Neural crest cell (in vitro differentiated cells): Measurements from ENCODE around the gene TLE5. TPM values are rescaled to one million over a fixed set of nuclear protein-coding genes. Genes with fewer than 3 reads are reported as not detected.
"Not testable (repeated sequence)": the region's sequence is repeated elsewhere in the genome, so short reads cannot be mapped to it uniquely, and the experiment has no call there.

ENCODE experiments used
- DNase-seq: peaks from one replicate; pipeline ENCODE4 v3.0.0; 2021; ENCODE audit warnings: low read depth, mixed read lengths, low spot score
- H3K27ac Mint-ChIP-seq: one replicate; pipeline ENCODE4 v1.8.0; 2021; ENCODE audit warnings: mild to moderate bottlenecking, mixed read lengths; ENCODE audit not compliant: unreplicated experiment
- H3K27me3 Mint-ChIP-seq: 2 replicates; pipeline ENCODE4 v1.8.0; 2021; ENCODE audit warnings: low read depth, mild to moderate bottlenecking, mixed read lengths
- H3K36me3 Mint-ChIP-seq: 2 replicates; pipeline ENCODE4 v1.8.0; 2021; ENCODE audit warnings: low read depth, mild to moderate bottlenecking, mixed read lengths
- H3K4me1 Mint-ChIP-seq: 2 replicates; pipeline ENCODE4 v1.8.0; 2021; ENCODE audit warnings: mixed read lengths
- H3K4me3 Mint-ChIP-seq: one replicate; pipeline ENCODE4 v1.8.0; 2021; ENCODE audit warnings: mild to moderate bottlenecking, mixed read lengths
- H3K9me3 Mint-ChIP-seq: 2 replicates; pipeline ENCODE4 v1.8.0; 2021; ENCODE audit warnings: mixed read lengths
- total RNA-seq: library from RNA; stranded (reverse); gene quantifications from 2 replicates; pipeline ENCODE4 v1.2.1, GENCODE V29; 2021
- TF ChIP-seq, protein P1 (sequence below): fragments of 200-600 bp; sonication (generic); conservative IDR thresholded peaks from 2 replicates; pipeline ENCODE4 v1.5.0; 2021; ENCODE audit warnings: antibody characterized with exemption, mild to moderate bottlenecking

The TLE5 gene
- total RNA-seq, 1 donor from 2014 or later = 247 TPM

DNA sequence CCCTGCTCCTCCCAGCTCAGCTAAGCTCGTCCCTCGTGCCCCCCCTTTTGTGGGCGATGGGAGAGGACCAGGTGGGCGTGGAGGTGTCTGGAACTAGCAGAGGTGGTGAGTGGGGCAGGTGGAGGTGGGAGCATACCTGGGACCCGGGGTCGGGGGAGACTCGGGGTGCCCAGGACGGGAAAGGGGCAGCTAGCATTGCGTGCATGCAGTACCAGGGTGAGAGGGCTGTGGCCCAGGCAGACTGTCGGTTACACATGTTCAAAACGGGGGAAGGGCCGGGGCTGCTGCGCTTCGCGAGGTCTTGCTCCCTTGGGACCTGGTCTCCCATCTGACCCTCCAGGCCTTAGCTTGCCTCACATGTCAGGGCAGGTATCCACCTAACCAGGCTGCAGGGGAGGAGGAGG, 9.1 kb downstream of the TLE5 start:
- Mint-ChIP-seq H3K36me3 (peaks cover 5% of the 10 kb centered on the region), H3K27ac (no peak overlapping the region), H3K4me1 (peaks cover 7% of the 10 kb centered on the region), H3K9me3 (no peaks in the 10 kb centered on the region), H3K27me3 (peaks cover 6% of the 10 kb centered on the region), H3K4me3 (no peak overlapping the region)
- TF ChIP-seq, protein P1, sequence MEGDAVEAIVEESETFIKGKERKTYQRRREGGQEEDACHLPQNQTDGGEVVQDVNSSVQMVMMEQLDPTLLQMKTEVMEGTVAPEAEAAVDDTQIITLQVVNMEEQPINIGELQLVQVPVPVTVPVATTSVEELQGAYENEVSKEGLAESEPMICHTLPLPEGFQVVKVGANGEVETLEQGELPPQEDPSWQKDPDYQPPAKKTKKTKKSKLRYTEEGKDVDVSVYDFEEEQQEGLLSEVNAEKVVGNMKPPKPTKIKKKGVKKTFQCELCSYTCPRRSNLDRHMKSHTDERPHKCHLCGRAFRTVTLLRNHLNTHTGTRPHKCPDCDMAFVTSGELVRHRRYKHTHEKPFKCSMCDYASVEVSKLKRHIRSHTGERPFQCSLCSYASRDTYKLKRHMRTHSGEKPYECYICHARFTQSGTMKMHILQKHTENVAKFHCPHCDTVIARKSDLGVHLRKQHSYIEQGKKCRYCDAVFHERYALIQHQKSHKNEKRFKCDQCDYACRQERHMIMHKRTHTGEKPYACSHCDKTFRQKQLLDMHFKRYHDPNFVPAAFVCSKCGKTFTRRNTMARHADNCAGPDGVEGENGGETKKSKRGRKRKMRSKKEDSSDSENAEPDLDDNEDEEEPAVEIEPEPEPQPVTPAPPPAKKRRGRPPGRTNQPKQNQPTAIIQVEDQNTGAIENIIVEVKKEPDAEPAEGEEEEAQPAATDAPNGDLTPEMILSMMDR = no peak
- no peak for DNase-seq

GRCh38 chr19:3050016-3050415, 12.3 kb downstream of the TLE5 start:
- Mint-ChIP-seq H3K27me3 (peaks cover 27% of the 10 kb centered on the region), H3K4me1 (peaks cover 10% of the 10 kb centered on the region)
- H3K4me3 Mint-ChIP-seq, H3K36me3 Mint-ChIP-seq, H3K27ac Mint-ChIP-seq, H3K9me3 Mint-ChIP-seq, DNase-seq: not testable (repeated sequence)

- no peak for DNase-seq
- peaks cover 36% of the 10 kb centered on the region for H3K27me3 Mint-ChIP-seq
- H3K27ac Mint-ChIP-seq = no peak overlapping the region
- H3K4me3 Mint-ChIP-seq = peak overlapping the region; percentile 38
- no peaks in the 10 kb centered on the region for H3K36me3 Mint-ChIP-seq
- peaks cover 15% of the 10 kb centered on the region for H3K4me1 Mint-ChIP-seq
- TF ChIP-seq, protein P1 = no peak
- no peaks in the 10 kb centered on the region for H3K9me3 Mint-ChIP-seq
These were observed 13.2 kb downstream of the TLE5 start for GRCh38 chr19:3049089-3049488.

DNA sequence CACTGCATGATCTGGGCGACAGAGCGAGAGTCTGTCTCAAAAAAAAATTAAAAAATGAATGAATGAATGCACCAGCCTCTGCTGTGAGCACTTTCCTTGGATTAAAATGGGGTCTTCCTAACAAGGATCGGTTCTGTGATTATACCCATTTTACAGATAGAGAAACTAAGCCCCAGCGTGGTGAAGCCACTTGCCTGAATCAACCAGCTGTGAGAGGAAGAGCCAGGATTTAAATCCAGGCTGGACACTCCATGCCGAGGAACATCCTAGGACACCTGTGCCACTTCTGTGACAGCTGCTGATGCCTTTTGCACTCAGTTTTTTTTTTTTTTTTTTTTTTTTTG, 14.1 kb downstream of the TLE5 start:
- no peak overlapping the region for H3K27ac Mint-ChIP-seq
- TF ChIP-seq, protein P1 = no peak
- H3K27me3 Mint-ChIP-seq = peaks cover 39% of the 10 kb centered on the region
- H3K36me3 Mint-ChIP-seq = no peaks in the 10 kb centered on the region
- H3K4me3 Mint-ChIP-seq = no peak overlapping the region
- no peaks in the 10 kb centered on the region for H3K9me3 Mint-ChIP-seq
- no peak for DNase-seq
- peaks cover 15% of the 10 kb centered on the region for H3K4me1 Mint-ChIP-seq

DNA sequence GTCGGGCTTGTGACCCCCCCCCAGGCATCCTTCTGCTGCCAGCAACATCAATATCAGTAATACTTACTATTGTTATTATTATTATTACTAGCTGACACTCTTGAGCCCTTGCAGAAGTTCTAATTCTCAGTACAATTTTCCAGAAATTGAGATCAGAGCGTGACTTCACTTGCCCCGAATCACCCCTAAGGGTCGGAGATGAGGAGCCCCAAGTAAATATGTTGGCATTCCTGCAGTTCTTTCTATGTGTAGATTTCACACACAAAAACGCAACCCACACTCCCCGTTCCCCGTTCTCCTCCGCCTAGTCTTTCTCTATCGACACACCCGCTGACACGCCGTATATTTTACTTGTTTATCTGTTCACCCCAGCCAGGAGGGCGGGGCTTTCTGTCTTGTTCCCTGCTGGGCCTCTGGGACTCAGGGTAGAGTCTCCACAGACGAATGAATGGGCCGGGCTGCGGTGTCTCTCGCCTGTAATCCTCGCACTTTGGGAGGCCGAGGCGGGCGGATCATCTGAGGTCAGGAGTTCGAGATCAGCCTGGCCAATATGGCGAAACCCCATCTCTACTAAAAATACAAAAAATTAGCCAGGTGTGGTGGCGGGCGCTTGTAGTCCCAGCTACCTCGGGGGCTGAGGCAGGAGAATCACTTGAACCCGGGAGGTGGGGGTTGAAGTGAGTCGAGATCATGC, 14.7 kb downstream of the TLE5 start:
- Mint-ChIP-seq H3K4me1 (peaks cover 17% of the 10 kb centered on the region), H3K9me3 (no peaks in the 10 kb centered on the region), H3K27ac (no peak overlapping the region), H3K27me3 (peaks cover 43% of the 10 kb centered on the region), H3K4me3 (peak overlapping the region; percentile 79), H3K36me3 (no peaks in the 10 kb centered on the region)
- TF ChIP-seq, protein P1 = no peak
- peak; percentile 49 for DNase-seq

DNA sequence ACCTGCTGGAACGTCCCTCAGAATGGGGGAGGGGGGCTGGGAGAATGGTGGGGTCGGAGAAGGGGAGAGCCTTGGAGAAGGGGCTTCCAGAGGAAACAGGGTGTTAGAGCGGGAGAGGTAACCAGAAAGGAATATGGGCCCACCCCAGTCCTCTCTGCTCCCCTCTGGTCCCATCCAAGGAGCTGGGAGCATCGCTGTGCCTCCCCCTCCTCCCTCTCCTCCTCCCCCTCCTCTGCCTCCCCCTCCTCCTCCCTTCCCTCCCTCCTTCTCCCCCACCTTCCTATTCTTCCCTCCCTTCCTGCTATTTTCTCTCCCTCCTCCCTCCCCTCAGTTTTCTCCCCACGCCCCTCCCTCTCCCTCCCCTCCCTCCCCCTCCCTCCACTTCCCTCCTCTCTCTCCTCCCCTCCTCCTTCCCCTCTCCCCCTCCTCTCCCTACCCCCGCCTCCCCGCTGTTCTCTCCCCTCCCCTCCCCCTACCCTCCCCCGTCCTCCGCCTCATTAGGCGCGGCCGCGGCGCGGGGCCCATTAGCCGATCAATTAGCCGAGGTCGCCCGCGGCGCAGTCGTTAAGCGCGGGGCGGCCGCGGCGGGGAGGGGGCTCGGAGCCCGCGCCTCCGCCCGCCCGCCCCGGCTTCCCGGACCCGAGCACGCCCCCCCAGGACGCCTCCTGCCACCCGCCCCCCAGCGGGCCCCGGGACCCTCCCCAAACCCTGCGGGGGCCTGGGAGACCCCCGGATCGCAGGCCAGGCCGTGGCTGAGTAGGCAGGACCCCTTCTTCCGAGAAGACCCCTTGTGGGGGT, 15.4 kb downstream of the TLE5 start:
- no peak for DNase-seq
- H3K27ac Mint-ChIP-seq = no peak overlapping the region
- peaks cover 48% of the 10 kb centered on the region for H3K27me3 Mint-ChIP-seq
- H3K36me3 Mint-ChIP-seq = no peaks in the 10 kb centered on the region
- peaks cover 22% of the 10 kb centered on the region for H3K4me1 Mint-ChIP-seq
- TF ChIP-seq, protein P1 = no peak
- H3K4me3 Mint-ChIP-seq = peak overlapping the region; percentile 79
- no peaks in the 10 kb centered on the region for H3K9me3 Mint-ChIP-seq
